Neural cell (in vitro differentiated cells): ENCODE measurements around the gene TNIP3. TPM values are rescaled to one million over a fixed set of nuclear protein-coding genes. Genes with fewer than 3 reads are reported as not detected.

ENCODE experiments used
- H2AFZ ChIP-seq: fragments of 200-600, 300-800 bp; sonication (generic), shearing (Covaris generic); 2 replicates; pipeline ENCODE4 v1.6.0; 2014; ENCODE audit warnings: low read depth, mild to moderate bottlenecking, antibody characterized with exemption, low read length, moderate library complexity
- H3F3A ChIP-seq: fragments of 200-600 bp; shearing (Covaris generic); 2 replicates; pipeline ENCODE4 v1.6.1; 2016; ENCODE audit warnings: mild to moderate bottlenecking, moderate library complexity, mixed read lengths, antibody characterized with exemption, low read length; ENCODE audit not compliant: insufficient read depth, poor library complexity, severe bottlenecking
- H3K27ac ChIP-seq: fragments of 200-600, 300-800 bp; sonication (generic), shearing (Covaris generic); 2 replicates; pipeline ENCODE4 v1.5.1; 2014; ENCODE audit warnings: mild to moderate bottlenecking, low read length, moderate library complexity
- H3K27me3 ChIP-seq: fragments of 300-800, 200-600 bp; sonication (generic), shearing (Covaris generic); 2 replicates; pipeline ENCODE4 v1.6.0; 2014; ENCODE audit warnings: mild to moderate bottlenecking, low read depth, low read length, moderate library complexity; ENCODE audit not compliant: insufficient read depth
- H3K36me3 ChIP-seq: fragments of 300-800, 200-600 bp; sonication (generic), shearing (Covaris generic); 2 replicates; pipeline ENCODE4 v1.5.1; 2014; ENCODE audit warnings: mild to moderate bottlenecking, antibody characterized with exemption, low read length, moderate library complexity; ENCODE audit not compliant: insufficient read depth
- H3K4me2 ChIP-seq: fragments of 300-800, 200-600 bp; sonication (generic), shearing (Covaris generic); 2 replicates; pipeline ENCODE4 v1.6.0; 2014; ENCODE audit warnings: mild to moderate bottlenecking, low read length
- H3K4me3 ChIP-seq: fragments of 300-800, 200-600 bp; sonication (generic), shearing (Covaris generic); 2 replicates; pipeline ENCODE4 v1.5.1; 2014; ENCODE audit warnings: mild to moderate bottlenecking, low read length, moderate library complexity
- H3K79me2 ChIP-seq: fragments of 200-600 bp; shearing (Covaris generic); replicated peaks from 2 replicates; pipeline ENCODE4 v1.6.0; 2014; ENCODE audit warnings: mild to moderate bottlenecking, low read length, moderate library complexity; ENCODE audit not compliant: insufficient read depth
- H3K9ac ChIP-seq: fragments of 300-800, 200-600 bp; sonication (generic), shearing (Covaris generic); 2 replicates; pipeline ENCODE4 v1.6.1; 2016; ENCODE audit warnings: mild to moderate bottlenecking, low read length, mixed read lengths
- H3K9me2 ChIP-seq: fragments of 200-600 bp; shearing (Covaris generic); 2 replicates; pipeline ENCODE4 v1.6.1; 2016; ENCODE audit warnings: mild to moderate bottlenecking, low read length, mixed read lengths; ENCODE audit not compliant: insufficient read depth
- H3K9me3 ChIP-seq: fragments of 200-600, 300-800 bp; sonication (generic), shearing (Covaris generic); 2 replicates; pipeline ENCODE4 v1.6.1; 2016; ENCODE audit warnings: mild to moderate bottlenecking, mixed run types, low read length, moderate library complexity, mixed read lengths
- H4K20me1 ChIP-seq: fragments of 200-600 bp; shearing (Covaris generic); 2 replicates; pipeline ENCODE4 v1.6.1; 2016; ENCODE audit warnings: mild to moderate bottlenecking, mixed run types; ENCODE audit not compliant: insufficient read depth
- CTCF ChIP-seq: fragments of 450-650 bp; IDR thresholded peaks from 2 replicates; pipeline ENCODE4 v1.5.1; 2014; ENCODE audit warnings: antibody characterized with exemption, mild to moderate bottlenecking, moderate library complexity; ENCODE audit not compliant: poor library complexity, severe bottlenecking
- EZH2 ChIP-seq: fragments of 200-600, 300-800 bp; shearing (Covaris generic), sonication (generic); IDR thresholded peaks from 2 replicates; pipeline ENCODE4 v1.6.1; 2014; ENCODE audit warnings: antibody characterized with exemption, low read length, borderline replicate concordance, mild to moderate bottlenecking; ENCODE audit not compliant: insufficient read depth, poor library complexity, severe bottlenecking
- MXI1 ChIP-seq: fragments of 450-650 bp; conservative IDR thresholded peaks from 2 replicates; pipeline ENCODE4 v1.6.1; 2014; ENCODE audit warnings: antibody characterized with exemption, mild to moderate bottlenecking; ENCODE audit not compliant: poor library complexity, severe bottlenecking
- POLR2AphosphoS5 ChIP-seq: IDR thresholded peaks from 2 replicates; pipeline ENCODE4 v1.6.1; 2012
- RAD21 ChIP-seq: fragments of 450-650 bp; conservative IDR thresholded peaks from 2 replicates; pipeline ENCODE4 v1.6.1; 2014; ENCODE audit warnings: antibody characterized with exemption, mild to moderate bottlenecking, moderate library complexity
- REST ChIP-seq: IDR thresholded peaks from 2 replicates; pipeline ENCODE4 v1.6.1; 2012; ENCODE audit warnings: borderline replicate concordance
- SMC3 ChIP-seq: fragments of 450-650 bp; conservative IDR thresholded peaks from 2 replicates; pipeline ENCODE4 v1.6.1; 2014; ENCODE audit warnings: antibody characterized with exemption, mild to moderate bottlenecking, moderate library complexity; ENCODE audit not compliant: poor library complexity
- TAF1 ChIP-seq: IDR thresholded peaks from 2 replicates; pipeline ENCODE4 v1.6.1; 2012; ENCODE audit warnings: low read depth
- polyA minus RNA-seq: library from RNA; depleted of rRNA, polyadenylated mRNA; stranded (reverse); fragments of >200 nt; gene quantifications from 2 replicates; pipeline ENCODE4 v1.2.3, GENCODE V29; 2014
- polyA plus RNA-seq: library from polyadenylated mRNA; depleted of rRNA; stranded (reverse); fragments of >200 nt; gene quantifications from 2 replicates; pipeline ENCODE4 v1.2.3, GENCODE V29; 2014

TNIP3 gene, protein sequence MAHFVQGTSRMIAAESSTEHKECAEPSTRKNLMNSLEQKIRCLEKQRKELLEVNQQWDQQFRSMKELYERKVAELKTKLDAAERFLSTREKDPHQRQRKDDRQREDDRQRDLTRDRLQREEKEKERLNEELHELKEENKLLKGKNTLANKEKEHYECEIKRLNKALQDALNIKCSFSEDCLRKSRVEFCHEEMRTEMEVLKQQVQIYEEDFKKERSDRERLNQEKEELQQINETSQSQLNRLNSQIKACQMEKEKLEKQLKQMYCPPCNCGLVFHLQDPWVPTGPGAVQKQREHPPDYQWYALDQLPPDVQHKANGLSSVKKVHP
- 0.09 TPM in 1 of 2 replicates, not detected in the other for polyA plus RNA-seq
- 0.97 and 1.3 TPM in 2 replicates for polyA minus RNA-seq

GRCh38 chr4:121164291-121164690 is at the start of gene TNIP3:
TNIP3 (minus strand) TSS chr4:121164321; CDS start chr4:121164125, 196 bp downstream.
- H3F3A ChIP-seq = no peaks in the 10 kb centered on the region
- H4K20me1 ChIP-seq = no peaks in the 10 kb centered on the region
- H3K36me3 ChIP-seq = no peaks in the 10 kb centered on the region
- H3K4me3 ChIP-seq = no peak within 1 kb of the TSS
- H3K9me3 ChIP-seq = no peaks in the 10 kb centered on the region
- TF ChIP-seq TAF1 = no peak
- no peak within 1 kb of the TSS for H3K9ac ChIP-seq
- H3K27ac ChIP-seq = no peak within 1 kb of the TSS
- H3K9me2 ChIP-seq = no peaks in the 10 kb centered on the region
- H3K79me2 ChIP-seq = no peaks in the 10 kb centered on the region
- H2AFZ ChIP-seq = no peak within 1 kb of the TSS
- H3K27me3 ChIP-seq = no peaks in the 10 kb centered on the region
- H3K4me2 ChIP-seq = no peak within 1 kb of the TSS

- H3K4me3 ChIP-seq = no peak overlapping the region
- no peaks in the 10 kb centered on the region for H4K20me1 ChIP-seq
- H3K9ac ChIP-seq = no peak overlapping the region
- H3K27me3 ChIP-seq = no peaks in the 10 kb centered on the region
- H3K36me3 ChIP-seq = no peaks in the 10 kb centered on the region
- no peaks in the 10 kb centered on the region for H3K9me2 ChIP-seq
- H3K27ac ChIP-seq = no peak overlapping the region
- no peak overlapping the region for H2AFZ ChIP-seq
- no peaks in the 10 kb centered on the region for H3F3A ChIP-seq
- no peak overlapping the region for H3K4me2 ChIP-seq
- TF ChIP-seq TAF1 (no peak), CTCF (no peak), EZH2 (no peak), REST (no peak), POLR2AphosphoS5 (no peak), MXI1 (no peak), SMC3 (no peak), RAD21 (no peak)
- no peaks in the 10 kb centered on the region for H3K9me3 ChIP-seq
- no peaks in the 10 kb centered on the region for H3K79me2 ChIP-seq
Observed at GRCh38 chr4:121212806-121213205, 48.7 kb upstream of the TNIP3 start.

GRCh38 chr4:121209171-121209570 is 45.0 kb upstream of the TNIP3 start:
- H3K9me2 ChIP-seq = no peaks in the 10 kb centered on the region
- no peaks in the 10 kb centered on the region for H3K27me3 ChIP-seq
- no peak overlapping the region for H3K4me2 ChIP-seq
- no peaks in the 10 kb centered on the region for H3F3A ChIP-seq
- H3K4me3 ChIP-seq = no peak overlapping the region
- no peaks in the 10 kb centered on the region for H4K20me1 ChIP-seq
- no peaks in the 10 kb centered on the region for H3K9me3 ChIP-seq
- H2AFZ ChIP-seq = no peak overlapping the region
- no peaks in the 10 kb centered on the region for H3K79me2 ChIP-seq
- H3K27ac ChIP-seq = no peak overlapping the region
- H3K9ac ChIP-seq = no peak overlapping the region
- TF ChIP-seq REST (no peak), POLR2AphosphoS5 (no peak), MXI1 (no peak), SMC3 (no peak), RAD21 (no peak)
- no peaks in the 10 kb centered on the region for H3K36me3 ChIP-seq
